ENCODE results near the gene PCDHB3. TPM values are rescaled to one million over a fixed set of nuclear protein-coding genes. Genes with fewer than 3 reads are reported as not detected.

Gene PCDHB3
- total RNA-seq, 1 donor from 2014 or later: 1.9 TPM

Other genes with a start within 250 kb of the PCDHB3 start
- gene PCDHA10, start 244.6 kb upstream of the PCDHB3 start, total RNA-seq: 1.7 TPM
- gene PCDHA11, start 231.5 kb upstream of the PCDHB3 start, total RNA-seq: 0.38 TPM
- 8.8 TPM for gene PCDHA12, start 225.2 kb upstream of the PCDHB3 start, total RNA-seq
- 2.3 TPM for gene PCDHA13, start 218.3 kb upstream of the PCDHB3 start, total RNA-seq
- gene PCDHAC1, start 174.2 kb upstream of the PCDHB3 start, total RNA-seq: 3.7 TPM
- gene PCDHAC2, start 134.0 kb upstream of the PCDHB3 start, total RNA-seq: 10.0 TPM
- gene PCDHB1, start 49.1 kb upstream of the PCDHB3 start, total RNA-seq: 0.12 TPM
- gene PCDHB2, start 5.9 kb upstream of the PCDHB3 start, total RNA-seq: 3.8 TPM
- gene PCDHB4, start 21.3 kb downstream of the PCDHB3 start, total RNA-seq: 3.0 TPM
- 2.3 TPM for gene PCDHB5, start 34.7 kb downstream of the PCDHB3 start, total RNA-seq
- 0.75 TPM for gene PCDHB6, start 49.6 kb downstream of the PCDHB3 start, total RNA-seq
- 2.8 TPM for gene PCDHB7, start 72.2 kb downstream of the PCDHB3 start, total RNA-seq
- 2.4 TPM for gene PCDHB8, start 77.3 kb downstream of the PCDHB3 start, total RNA-seq
- 4.1 TPM for gene PCDHB16, start 81.9 kb downstream of the PCDHB3 start, total RNA-seq
- 2.5 TPM for gene PCDHB9, start 86.7 kb downstream of the PCDHB3 start, total RNA-seq
- gene PCDHB10, start 91.9 kb downstream of the PCDHB3 start, total RNA-seq: 2.1 TPM
- gene PCDHB11, start 99.2 kb downstream of the PCDHB3 start, total RNA-seq: 2.0 TPM
- gene PCDHB12, start 108.2 kb downstream of the PCDHB3 start, total RNA-seq: 2.8 TPM
- gene PCDHB13, start 113.4 kb downstream of the PCDHB3 start, total RNA-seq: 3.2 TPM
- gene PCDHB14, start 122.9 kb downstream of the PCDHB3 start, total RNA-seq: 3.0 TPM
- gene PCDHB15, start 144.9 kb downstream of the PCDHB3 start, total RNA-seq: 2.5 TPM
- 0.64 TPM for gene SLC25A2, start 203.6 kb downstream of the PCDHB3 start, total RNA-seq
- gene TAF7, start 220.3 kb downstream of the PCDHB3 start, total RNA-seq: 60.4 TPM
- gene PCDHGA1, start 230.0 kb downstream of the PCDHB3 start, total RNA-seq: 0.46 TPM
- 2.5 TPM for gene PCDHGA2, start 238.3 kb downstream of the PCDHB3 start, total RNA-seq
- gene PCDHGA3, start 243.4 kb downstream of the PCDHB3 start, total RNA-seq: 1.7 TPM
- 2.0 TPM for gene PCDHGB1, start 249.6 kb downstream of the PCDHB3 start, total RNA-seq